Mammary epithelial cell (primary cell): ENCODE measurements around the gene MED12L.

Source experiments
- CTCF ChIP-seq, 2 donors: IDR thresholded peaks in 1 of 2; conservative IDR thresholded peaks in 1 of 2; 2 replicates each; pipeline ENCODE4 v1.5.1; 2011 to 2012; ENCODE audit warnings: inconsistent platforms in 2 of 2, low read length in 2 of 2, mild to moderate bottlenecking in 2 of 2, control low read depth in 1 of 2, low read depth in 1 of 2; ENCODE audit not compliant: insufficient read depth in 1 of 2; ENCODE audit errors: extremely low read depth in 1 of 2
- EZH2 ChIP-seq: IDR thresholded peaks from 2 replicates; pipeline ENCODE4 v1.6.1; 2012; ENCODE audit warnings: low read length, inconsistent platforms, borderline replicate concordance

- TF ChIP-seq CTCF (conservative IDR thresholded peaks at IDR 0.05 in 1 of 2, IDR thresholded peaks at IDR 0.05 in 1 of 2; ENCODE audit: extremely low read depth in 1 of 2, insufficient read depth in 1 of 2, low read depth in 1 of 2, low read length in 2 of 2) (no peak), EZH2 (no peak)
These were observed 119.3 kb downstream of the MED12L start for GRCh38 chr3:151204530-151205402.
